NCI-H526 treated with DMSO at 0.1 percent for 48 hours (cell line): ENCODE measurements around the gene SH3BP4.
A peak's percentile ranks its signal among the peaks of the same experiment; 100 is the strongest.
"Not testable (repeated sequence)": the region's sequence is repeated elsewhere in the genome, so short reads cannot be mapped to it uniquely, and the experiment has no call there.

ENCODE experiments used
- DNase-seq: peaks from one replicate; lab custom pipeline; 2025; lab: John Stamatoyannopoulos, UW

The SH3BP4 gene

DNA sequence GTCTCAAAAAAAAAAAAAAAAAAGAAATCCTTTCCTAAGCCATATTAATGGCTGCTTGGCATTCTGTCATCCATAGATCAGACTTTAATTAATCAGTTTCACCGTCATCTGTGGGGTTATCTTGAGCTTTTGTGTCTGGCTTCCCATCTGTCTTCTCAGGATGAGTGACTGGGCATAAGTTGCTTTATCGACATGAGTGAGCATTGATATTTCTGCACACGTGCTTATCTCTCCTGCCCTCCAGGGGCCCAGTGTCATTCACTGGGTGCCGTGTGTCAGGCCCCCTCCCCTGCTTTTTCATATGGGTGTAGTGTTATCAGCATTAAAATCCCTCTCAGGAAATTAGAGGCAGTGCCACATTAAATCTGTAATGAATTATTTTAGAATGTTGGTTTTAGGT, 65.6 kb downstream of the SH3BP4 start:
- DNase-seq = no peak

DNA sequence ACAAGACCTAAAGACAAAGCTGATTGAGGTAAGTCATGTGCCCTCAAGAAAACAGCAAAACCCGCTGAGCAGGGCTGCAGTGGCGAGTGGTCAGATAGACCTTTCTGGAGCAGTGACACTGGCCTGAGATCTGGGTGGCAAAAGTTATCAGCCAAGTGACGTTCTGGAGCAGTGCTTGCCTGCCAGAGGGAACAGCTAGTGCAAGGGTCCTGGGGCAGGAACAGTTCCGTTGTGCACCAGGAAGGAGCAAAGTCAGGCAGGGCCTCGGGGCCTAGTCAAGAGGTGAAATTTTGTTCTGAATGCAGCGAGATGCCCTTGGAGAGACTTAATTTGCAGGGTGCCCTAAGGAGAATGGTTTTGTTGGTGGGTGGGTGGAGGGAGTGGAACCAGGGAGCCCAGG, 67.0 kb downstream of the SH3BP4 start:
- no peak for DNase-seq

DNA sequence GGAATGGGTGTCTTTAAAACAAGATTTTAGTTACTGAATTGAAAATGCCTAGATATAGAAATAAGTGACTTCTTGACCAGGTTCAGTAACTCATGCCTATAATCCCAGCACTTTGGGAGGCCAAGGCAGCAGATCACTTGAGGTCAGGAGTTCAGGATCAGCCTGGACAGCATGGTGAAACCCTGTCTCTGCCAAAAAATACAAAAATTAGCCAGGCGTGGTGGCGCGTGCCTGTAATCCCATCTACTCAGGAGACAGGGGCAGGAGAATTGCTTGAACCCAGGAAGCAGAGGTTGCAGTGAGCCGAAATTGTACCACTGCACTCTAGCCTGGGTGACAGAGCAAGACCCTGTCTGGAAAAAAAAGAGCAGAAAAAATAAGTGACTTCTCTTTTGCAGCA, 68.3 kb downstream of the SH3BP4 start:
- DNase-seq = not testable (repeated sequence)

DNA sequence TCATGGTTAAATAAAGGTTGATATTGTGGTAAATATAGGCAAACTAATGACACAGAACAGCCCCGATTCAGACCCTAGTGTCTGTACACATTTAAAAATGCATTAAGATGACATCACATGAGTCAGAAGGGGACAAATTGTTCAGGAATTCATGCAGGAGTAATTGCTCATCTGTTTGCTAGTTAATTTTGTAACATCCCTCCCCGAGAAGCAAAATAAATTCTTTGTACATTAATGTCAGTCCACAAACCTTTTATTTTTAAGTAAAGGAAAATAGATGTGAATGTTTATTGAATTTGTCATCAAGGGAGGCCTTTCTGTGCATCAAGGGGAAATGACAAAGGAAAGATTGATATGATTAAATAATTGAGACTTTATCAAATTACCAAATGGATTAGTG, 69.9 kb downstream of the SH3BP4 start:
- no peak for DNase-seq

DNA sequence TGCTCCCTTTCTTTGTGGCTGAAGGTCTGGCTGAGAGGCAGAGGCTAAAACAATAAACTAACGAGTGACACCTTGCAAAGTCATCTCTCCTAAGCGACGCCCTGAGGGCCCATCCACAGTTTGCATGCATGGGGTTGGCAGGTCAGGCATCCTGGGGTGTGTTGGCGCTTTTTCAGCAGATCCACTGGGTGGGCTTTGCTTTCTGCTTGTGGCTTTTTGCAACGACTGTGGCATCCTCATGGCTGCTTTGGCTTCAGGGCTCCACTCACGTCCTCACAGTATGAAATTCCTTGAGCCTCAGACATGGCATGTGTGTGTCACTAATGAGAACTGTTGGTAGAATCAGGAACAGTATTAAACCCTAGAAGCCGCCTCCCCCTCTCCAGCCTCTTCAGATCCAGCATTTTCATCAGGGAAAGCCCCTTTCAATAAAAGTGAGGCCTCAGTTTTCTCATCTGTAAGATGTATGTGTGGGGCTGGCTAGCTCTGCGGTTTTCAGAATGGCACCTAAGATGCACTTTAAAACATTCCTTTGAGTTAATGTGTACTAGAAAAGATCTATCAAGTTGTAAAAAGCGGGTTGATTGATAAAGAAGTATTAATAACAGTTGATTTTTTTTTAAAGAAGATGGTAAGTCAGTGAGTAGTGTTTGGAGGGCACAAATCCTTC, 72.5 kb downstream of the SH3BP4 start:
- no peak for DNase-seq

DNA sequence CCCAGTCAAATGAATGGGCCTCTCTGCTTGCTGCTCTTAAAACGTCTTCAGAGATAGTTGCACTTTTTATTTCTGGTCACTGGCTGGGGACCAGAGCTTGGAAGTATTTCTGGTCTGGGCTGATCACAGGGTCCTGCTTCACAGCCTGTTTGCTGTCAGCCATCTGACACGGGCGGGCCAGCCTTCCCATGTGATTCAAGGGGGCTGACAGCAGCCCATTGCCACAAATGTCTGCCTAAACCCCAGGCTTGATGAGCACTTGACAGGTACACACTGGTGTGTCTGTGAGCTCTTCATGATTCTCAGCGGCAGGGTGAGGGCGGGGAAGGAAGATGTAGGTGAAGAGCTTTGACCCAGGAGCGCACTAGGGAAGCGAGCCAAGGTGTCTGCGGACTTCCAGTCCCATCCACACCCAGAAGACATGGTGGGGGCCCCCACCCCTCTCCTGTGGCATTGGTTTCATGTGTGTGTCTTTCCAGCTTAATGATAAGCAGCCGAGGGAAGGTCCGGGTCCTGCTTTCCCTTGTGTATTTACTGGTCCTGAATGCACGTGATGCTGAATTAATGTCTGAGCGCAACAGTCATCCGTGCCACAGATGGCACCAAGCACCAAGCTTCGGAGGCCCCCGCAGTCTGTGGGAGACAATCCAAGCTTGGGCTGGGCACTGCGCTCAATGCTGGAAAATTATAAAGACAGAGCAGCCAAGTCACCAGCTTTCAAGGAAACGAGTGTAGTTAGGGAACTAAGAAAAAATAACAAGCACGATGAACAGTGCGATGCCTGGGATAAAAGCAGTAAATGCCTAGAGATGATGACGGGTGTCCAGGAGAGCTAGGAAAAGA, 73.3 kb downstream of the SH3BP4 start:
- DNase-seq = no peak

DNA sequence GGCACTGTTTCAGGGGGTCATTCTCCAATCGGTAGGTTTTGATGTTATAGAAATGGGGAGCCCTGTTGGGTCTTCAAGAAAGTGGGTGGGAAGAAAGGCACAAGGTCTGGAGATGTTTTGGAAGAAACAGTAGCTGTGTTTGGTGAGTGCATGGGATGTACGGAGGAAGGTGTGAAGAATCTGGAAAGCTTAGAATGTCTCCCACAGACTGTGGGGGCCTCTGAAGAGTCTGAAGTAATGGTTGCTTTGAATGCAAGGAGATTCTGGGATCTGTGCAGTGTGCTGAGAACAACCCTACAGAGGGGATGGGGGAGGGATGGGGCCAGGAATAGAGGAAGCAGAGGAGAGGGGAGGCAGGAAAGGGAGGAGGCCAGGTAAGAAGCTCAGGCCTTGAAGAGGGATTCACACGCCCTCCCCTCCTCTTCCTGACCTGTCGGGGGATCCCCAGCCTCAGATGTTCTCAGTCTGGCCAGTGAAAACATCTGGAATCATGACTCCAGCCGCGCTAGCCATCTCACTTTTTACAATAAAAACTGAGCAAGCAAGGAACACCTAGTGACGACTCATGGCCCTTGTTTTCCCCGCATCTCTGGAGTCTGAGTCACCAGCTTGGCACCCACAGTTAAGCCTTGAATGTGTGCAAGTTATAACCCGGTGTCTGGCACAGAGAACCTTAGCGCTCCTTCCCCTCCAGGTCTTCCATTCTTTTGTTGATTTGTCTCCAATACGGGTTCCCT, 74.2 kb downstream of the SH3BP4 start:
- DNase-seq = no peak

DNA sequence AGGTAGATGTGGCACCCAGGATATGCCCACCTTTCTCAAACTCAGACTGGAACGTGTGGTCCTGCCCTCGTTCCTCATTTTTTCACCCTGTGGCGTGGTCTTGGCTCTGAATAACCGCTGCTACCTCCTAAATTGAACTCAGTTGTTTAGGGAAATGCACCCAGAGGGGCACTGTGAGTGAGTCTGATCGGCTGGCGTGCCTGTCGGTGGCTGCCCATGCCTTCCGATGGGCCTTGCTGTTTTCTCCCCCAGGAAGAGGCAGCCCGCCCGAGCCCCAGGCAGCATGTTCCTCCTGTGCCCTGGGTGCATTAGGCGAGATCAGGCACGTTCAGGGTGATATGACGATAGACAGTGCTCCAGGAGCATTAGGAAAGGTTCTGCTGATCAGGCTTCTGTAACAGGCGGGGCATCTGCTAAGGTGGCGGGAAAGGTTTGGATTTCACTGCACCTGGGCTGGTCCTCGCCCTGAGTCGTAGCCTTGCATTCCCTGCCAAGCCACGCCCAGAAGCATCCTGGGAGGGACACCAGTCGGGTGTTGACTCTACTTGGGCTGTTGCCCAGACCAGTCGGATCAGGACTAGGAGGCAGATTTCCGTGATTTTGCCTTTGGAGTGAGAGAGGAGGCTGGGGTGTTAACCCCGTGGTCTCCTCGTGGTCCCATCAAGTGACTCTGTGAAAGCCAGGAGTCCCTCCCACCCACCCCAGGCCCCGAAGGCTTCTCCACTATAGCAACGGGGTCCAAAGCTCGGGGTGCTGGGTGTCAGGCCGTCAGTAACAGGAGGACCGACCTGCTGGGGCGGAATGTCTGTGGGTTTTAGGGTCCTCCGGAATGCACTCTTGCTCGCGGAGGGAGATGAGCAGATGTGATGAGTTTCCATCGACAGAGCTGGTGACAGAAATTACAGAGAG, 75.1 kb downstream of the SH3BP4 start:
- peak; percentile 8 for DNase-seq

DNA sequence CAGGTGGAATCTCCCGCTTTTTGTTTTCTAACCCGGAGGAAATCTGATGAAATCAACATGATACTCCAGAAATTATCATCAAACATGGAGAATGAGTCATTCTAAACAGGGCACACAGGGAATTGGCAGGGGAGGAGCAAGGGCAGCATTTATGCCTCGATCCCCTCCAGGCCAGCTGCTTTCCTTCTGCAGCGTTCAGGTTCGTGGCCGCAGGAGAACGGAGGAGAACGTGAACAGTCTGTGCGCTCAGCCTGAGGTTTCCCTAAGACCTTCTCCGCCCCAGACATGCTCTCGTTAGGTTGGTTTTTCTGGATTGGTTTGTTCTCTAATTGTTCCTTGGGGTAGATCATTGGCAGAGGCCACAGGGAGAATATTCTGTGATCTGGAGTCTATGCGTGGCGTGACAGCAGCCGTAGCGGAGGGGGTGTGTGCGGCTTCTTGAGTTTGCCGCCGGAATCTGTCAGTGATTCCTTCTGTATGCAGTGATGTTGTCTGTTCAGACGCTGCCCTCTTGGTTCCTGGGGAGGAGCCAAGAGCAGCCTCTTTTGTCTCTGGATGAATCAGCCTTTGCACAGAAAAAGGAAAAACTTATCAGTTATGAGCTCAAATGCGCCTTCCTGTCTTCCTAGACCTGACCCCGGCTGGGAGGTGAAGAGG, 75.9 kb downstream of the SH3BP4 start:
- no peak for DNase-seq

DNA sequence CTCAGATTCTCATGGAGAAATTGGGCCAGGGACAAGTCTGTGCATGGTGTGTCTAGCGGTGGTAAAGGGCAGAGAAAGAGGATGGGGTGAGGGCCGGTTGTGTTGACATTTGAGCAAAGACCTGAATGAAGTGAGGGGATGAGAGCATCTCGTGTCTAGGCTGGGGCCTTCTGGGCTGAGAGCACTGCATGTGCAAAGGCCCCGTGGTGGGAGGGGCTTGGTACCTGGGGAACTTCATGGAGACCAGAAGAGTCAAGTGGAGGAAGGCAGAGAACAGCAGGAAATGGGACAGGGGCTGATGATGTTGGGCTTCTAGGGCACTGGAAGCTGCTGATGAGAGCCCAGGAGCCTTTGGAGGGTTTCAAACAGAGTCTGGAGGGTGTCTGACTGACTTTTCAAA, 76.8 kb downstream of the SH3BP4 start:
- no peak for DNase-seq

DNA sequence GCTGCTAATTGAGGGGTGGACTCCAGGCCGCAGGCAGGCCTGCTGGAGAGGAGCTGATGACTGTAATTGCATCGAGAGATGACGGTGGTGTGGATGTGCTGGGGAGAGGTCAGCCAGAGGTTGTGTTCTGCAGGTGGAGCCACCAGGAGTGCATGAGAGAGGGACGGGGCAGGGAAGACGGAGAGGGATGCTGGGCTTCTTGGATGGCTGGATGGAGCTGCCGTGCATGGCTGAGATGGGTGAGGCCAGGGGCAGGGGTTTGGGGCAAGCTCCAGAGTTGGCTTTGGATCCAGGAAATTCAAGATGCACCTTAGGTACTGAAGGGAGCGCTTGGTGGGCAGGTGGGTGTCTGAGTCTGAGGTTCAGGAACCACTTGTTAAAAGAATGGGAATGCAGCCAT, 77.2 kb downstream of the SH3BP4 start:
- no peak for DNase-seq

DNA sequence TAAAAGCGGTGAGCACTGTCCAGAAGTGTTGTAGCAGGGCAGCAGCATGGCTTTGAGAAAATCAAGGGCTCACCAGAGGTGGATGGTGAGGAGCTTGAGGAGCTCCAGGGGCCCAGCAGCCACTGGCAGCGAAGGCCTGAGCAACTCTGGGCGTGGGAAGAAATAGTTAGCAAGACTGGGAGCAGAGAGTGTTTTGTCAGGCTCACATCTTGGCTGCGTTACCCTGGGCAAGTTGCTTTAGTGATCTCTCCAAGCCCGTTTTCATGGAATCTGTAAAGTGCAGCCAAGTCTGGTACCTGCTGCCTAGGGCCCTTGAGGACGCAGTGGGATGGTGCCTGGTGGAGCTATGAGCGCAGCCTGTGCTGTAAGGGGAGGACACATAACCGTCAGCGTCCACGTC, 78.3 kb downstream of the SH3BP4 start:
- no peak for DNase-seq

DNA sequence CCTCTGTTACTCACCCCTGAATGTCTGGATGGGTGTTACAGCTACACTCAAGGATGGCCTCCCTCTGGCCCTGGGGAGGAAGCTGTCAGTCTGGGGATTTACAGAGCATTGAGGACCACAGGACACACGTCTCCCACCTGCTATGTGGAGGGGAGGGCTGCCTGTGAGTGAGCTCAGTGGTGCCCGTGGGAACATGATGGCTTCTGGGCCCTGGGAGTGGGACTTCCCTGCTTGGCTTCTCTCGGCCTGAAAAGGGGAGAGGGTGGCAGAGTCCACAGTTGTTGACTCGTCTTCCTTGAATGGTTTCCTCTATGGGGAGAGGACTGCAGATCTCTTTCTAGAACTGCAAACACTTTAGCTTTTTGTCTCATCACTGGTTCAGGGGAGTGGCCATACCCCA, 79.1 kb downstream of the SH3BP4 start:
- no peak for DNase-seq

DNA sequence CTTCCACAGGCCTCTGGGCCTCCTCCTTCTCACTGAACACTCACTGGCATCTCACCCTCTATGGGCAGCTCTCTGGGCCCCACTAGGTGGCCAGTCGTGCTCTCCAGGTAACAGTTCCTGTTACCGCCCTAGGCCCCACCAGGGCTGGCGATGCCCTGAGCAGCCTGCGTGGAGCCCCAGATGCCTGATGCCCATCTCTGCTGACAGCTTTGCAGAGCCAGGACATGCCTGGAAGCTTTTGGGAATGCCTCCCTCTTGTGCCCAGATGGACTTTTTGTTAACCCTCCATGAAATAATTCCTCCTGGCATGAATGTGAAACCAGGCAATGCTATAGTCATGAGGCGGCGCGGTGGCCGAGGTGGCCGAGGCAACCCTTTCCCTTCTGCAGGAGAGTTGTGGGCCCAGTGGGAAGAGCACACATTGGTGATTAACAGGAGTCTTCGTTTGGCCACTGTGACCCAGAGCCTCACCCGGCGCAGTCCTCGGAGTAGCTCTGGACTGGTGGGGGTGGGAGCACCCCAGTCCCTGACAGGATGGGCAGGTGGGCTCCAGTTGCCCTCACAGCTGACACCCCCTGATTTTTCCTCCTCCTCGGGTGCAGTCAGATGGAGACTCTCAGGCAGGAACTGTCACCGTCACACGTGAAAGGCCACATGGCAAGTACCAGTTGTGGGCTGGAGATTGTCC, 80.0 kb downstream of the SH3BP4 start:
- DNase-seq = no peak

DNA sequence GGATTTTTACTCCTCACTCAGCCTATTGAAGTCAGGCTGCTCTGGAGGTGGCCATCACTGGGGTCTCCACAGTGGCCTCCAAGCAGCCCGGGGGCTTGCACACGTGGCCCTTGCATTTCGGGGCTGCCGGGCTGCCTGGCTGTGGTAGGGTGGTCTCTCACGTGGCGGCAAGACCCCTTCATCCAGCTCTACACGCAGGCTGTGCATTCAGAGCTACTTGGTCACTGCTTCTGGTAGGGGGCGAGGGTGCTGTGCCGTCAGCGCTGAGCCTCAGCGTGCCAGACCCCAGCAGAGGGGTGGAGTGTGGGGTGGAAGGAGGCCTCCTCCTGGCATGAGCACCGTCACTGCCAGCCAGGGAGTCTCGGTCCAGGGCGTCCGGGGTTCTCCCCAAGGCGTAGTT, 80.6 kb downstream of the SH3BP4 start:
- DNase-seq = no peak

DNA sequence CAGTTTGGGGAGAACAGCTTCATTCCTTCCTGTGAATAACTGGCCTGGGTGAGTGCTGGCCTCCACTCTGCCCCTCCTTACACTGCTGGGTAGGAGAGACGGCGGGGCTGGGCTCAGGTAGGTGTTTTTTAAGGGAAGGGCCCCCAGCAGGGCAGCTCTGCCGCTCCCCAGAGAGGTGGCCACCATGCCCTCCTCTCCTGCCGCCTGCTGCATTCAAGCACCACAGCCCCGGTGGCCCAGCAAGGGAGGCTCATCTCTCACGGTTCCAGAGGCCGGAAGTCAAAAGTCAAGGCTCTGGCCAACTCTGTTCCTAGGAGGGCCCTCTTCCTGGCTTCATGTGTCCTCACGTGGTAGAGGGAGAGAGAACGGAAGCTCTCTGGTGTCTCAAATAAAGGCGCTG, 81.1 kb downstream of the SH3BP4 start:
- DNase-seq = no peak

DNA sequence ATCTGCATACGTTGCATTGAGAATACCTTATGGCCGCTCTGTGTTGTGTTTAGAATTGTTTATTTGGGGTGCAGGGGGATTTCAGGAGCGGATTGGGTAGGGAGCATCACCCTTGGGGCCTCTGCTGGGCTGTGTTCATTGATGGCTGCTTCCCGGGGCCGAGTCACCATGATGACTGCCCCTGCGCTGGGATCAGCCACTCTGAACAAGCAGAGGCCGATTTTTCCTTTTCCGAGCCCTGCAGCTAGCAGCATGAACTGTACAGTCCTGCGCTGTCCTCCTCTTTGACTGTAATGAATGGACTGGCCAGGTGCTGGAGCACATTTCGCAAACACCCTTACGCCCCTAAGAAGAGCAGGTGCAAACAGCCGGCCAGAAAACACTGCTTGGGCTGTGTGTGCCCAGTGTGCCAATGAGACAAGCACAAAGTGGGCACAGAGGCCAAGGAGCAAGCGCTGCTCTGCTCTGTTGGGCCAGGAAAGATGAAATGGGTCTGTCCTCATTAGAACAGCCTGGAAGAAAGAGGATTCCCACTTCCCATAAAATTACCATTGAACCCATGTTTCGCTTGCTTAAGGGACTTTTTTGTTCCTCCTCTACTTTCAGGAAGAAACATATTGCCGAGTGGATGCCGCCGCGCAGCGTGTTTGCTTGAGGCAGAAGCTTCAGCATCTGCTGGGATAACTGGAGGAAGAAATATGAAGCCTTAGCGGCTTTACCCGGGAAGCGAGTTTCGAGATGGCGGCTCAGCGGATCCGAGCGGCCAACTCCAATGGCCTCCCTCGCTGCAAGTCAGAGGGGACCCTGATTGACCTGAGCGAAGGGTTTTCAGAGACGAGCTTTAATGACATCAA, 82.7 kb downstream of the SH3BP4 start:
- DNase-seq = no peak

DNA sequence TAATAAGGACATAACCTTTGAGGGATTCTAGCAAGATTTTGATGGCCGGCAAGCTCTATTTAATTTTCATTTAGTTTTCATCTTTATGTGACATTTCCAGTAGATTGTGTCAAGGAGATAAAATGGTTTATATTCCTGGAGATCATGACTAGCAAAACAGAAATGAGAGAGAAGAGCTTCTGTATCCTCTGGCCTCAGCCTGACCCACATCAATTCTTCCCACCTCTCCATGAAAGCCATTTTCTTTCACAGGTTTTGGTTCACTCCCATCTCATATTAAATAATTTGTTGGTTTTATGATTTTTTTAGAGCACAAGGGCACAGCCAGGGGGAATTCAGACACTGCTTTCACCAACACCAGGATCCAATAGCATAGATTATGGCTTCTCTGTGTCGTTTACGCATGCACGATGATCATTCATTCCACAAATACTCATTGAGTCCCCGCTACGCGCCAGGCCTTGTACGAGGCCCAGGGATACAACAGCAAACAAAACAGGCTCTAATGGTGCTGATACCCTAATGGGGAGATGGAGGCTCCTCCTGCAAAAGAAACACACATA, 85.9 kb downstream of the SH3BP4 start:
- no peak for DNase-seq

DNA sequence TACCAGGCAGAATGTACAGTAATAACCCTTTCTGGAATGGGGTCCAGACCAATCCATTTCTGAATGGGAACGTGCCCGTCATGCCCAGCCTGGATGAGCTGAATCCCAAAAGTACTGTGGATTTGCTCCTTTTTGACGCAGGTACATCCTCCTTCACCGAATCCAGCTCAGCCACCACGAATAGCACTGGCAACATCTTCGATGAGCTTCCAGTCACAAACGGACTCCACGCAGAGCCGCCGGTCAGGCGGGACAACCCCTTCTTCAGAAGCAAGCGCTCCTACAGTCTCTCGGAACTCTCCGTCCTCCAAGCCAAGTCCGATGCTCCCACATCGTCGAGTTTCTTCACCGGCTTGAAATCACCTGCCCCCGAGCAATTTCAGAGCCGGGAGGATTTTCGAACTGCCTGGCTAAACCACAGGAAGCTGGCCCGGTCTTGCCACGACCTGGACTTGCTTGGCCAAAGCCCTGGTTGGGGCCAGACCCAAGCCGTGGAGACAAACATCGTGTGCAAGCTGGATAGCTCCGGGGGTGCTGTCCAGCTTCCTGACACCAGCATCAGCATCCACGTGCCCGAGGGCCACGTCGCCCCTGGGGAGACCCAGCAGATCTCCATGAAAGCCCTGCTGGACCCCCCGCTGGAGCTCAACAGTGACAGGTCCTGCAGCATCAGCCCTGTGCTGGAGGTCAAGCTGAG, 89.6 kb downstream of the SH3BP4 start:
- no peak for DNase-seq
